Neural cell (in vitro differentiated cells): ENCODE data around the gene MAST4. TPM values are rescaled to one million over a fixed set of nuclear protein-coding genes. Genes with fewer than 3 reads are reported as not detected.
"Not testable (repeated sequence)": the region's sequence is repeated elsewhere in the genome, so short reads cannot be mapped to it uniquely, and the experiment has no call there.

Experiments used
- H2AFZ ChIP-seq: fragments of 200-600, 300-800 bp; sonication (generic), shearing (Covaris generic); 2 replicates; pipeline ENCODE4 v1.6.0; 2014; ENCODE audit warnings: low read depth, mild to moderate bottlenecking, antibody characterized with exemption, low read length, moderate library complexity
- H3F3A ChIP-seq: fragments of 200-600 bp; shearing (Covaris generic); 2 replicates; pipeline ENCODE4 v1.6.1; 2016; ENCODE audit warnings: mild to moderate bottlenecking, moderate library complexity, mixed read lengths, antibody characterized with exemption, low read length; ENCODE audit not compliant: insufficient read depth, poor library complexity, severe bottlenecking
- H3K27ac ChIP-seq: fragments of 200-600, 300-800 bp; sonication (generic), shearing (Covaris generic); 2 replicates; pipeline ENCODE4 v1.5.1; 2014; ENCODE audit warnings: mild to moderate bottlenecking, low read length, moderate library complexity
- H3K27me3 ChIP-seq: fragments of 300-800, 200-600 bp; sonication (generic), shearing (Covaris generic); 2 replicates; pipeline ENCODE4 v1.6.0; 2014; ENCODE audit warnings: mild to moderate bottlenecking, low read depth, low read length, moderate library complexity; ENCODE audit not compliant: insufficient read depth
- H3K36me3 ChIP-seq: fragments of 300-800, 200-600 bp; sonication (generic), shearing (Covaris generic); 2 replicates; pipeline ENCODE4 v1.5.1; 2014; ENCODE audit warnings: mild to moderate bottlenecking, antibody characterized with exemption, low read length, moderate library complexity; ENCODE audit not compliant: insufficient read depth
- H3K4me2 ChIP-seq: fragments of 300-800, 200-600 bp; sonication (generic), shearing (Covaris generic); 2 replicates; pipeline ENCODE4 v1.6.0; 2014; ENCODE audit warnings: mild to moderate bottlenecking, low read length
- H3K4me3 ChIP-seq: fragments of 300-800, 200-600 bp; sonication (generic), shearing (Covaris generic); 2 replicates; pipeline ENCODE4 v1.5.1; 2014; ENCODE audit warnings: mild to moderate bottlenecking, low read length, moderate library complexity
- H3K79me2 ChIP-seq: fragments of 200-600 bp; shearing (Covaris generic); replicated peaks from 2 replicates; pipeline ENCODE4 v1.6.0; 2014; ENCODE audit warnings: mild to moderate bottlenecking, low read length, moderate library complexity; ENCODE audit not compliant: insufficient read depth
- H3K9ac ChIP-seq: fragments of 300-800, 200-600 bp; sonication (generic), shearing (Covaris generic); 2 replicates; pipeline ENCODE4 v1.6.1; 2016; ENCODE audit warnings: mild to moderate bottlenecking, low read length, mixed read lengths
- H3K9me2 ChIP-seq: fragments of 200-600 bp; shearing (Covaris generic); 2 replicates; pipeline ENCODE4 v1.6.1; 2016; ENCODE audit warnings: mild to moderate bottlenecking, low read length, mixed read lengths; ENCODE audit not compliant: insufficient read depth
- H3K9me3 ChIP-seq: fragments of 200-600, 300-800 bp; sonication (generic), shearing (Covaris generic); 2 replicates; pipeline ENCODE4 v1.6.1; 2016; ENCODE audit warnings: mild to moderate bottlenecking, mixed run types, low read length, moderate library complexity, mixed read lengths
- H4K20me1 ChIP-seq: fragments of 200-600 bp; shearing (Covaris generic); 2 replicates; pipeline ENCODE4 v1.6.1; 2016; ENCODE audit warnings: mild to moderate bottlenecking, mixed run types; ENCODE audit not compliant: insufficient read depth
- CTCF ChIP-seq: fragments of 450-650 bp; IDR thresholded peaks from 2 replicates; pipeline ENCODE4 v1.5.1; 2014; ENCODE audit warnings: antibody characterized with exemption, mild to moderate bottlenecking, moderate library complexity; ENCODE audit not compliant: poor library complexity, severe bottlenecking
- MXI1 ChIP-seq: fragments of 450-650 bp; conservative IDR thresholded peaks from 2 replicates; pipeline ENCODE4 v1.6.1; 2014; ENCODE audit warnings: antibody characterized with exemption, mild to moderate bottlenecking; ENCODE audit not compliant: poor library complexity, severe bottlenecking
- POLR2AphosphoS5 ChIP-seq: IDR thresholded peaks from 2 replicates; pipeline ENCODE4 v1.6.1; 2012
- REST ChIP-seq: IDR thresholded peaks from 2 replicates; pipeline ENCODE4 v1.6.1; 2012; ENCODE audit warnings: borderline replicate concordance
- polyA plus RNA-seq: library from polyadenylated mRNA; depleted of rRNA; stranded (reverse); fragments of >200 nt; gene quantifications from 2 replicates; pipeline ENCODE4 v1.2.3, GENCODE V29; 2014

The MAST4 gene
- polyA plus RNA-seq, 1 donor from 2014 or later = 2.3 TPM

- no peaks in the 10 kb centered on the region for H3K79me2 ChIP-seq
- no peak overlapping the region for H3K9ac ChIP-seq
- H2AFZ ChIP-seq = no peak overlapping the region
- H3F3A ChIP-seq = no peaks in the 10 kb centered on the region
- H4K20me1 ChIP-seq = no peaks in the 10 kb centered on the region
- no peak overlapping the region for H3K27ac ChIP-seq
- no peaks in the 10 kb centered on the region for H3K27me3 ChIP-seq
- H3K4me2 ChIP-seq = no peak overlapping the region
- no peaks in the 10 kb centered on the region for H3K9me2 ChIP-seq
- TF ChIP-seq REST (no peak), MXI1 (no peak)
- H3K4me3 ChIP-seq = no peak overlapping the region
- H3K36me3 ChIP-seq = no peaks in the 10 kb centered on the region
- H3K9me3 ChIP-seq = no peaks in the 10 kb centered on the region
Measured at GRCh38 chr5:67168069-67168468, 571.9 kb downstream of the MAST4 start.

- Histone ChIP-seq H3K9me3 (no peaks in the 10 kb centered on the region), H3K27me3 (no peaks in the 10 kb centered on the region), H4K20me1 (no peaks in the 10 kb centered on the region), H3F3A (no peaks in the 10 kb centered on the region), H3K9ac (no peak overlapping the region), H3K36me3 (no peaks in the 10 kb centered on the region), H3K9me2 (no peaks in the 10 kb centered on the region), H3K27ac (no peak overlapping the region), H2AFZ (no peak overlapping the region), H3K4me3 (no peak overlapping the region), H3K4me2 (no peak overlapping the region), H3K79me2 (no peaks in the 10 kb centered on the region)
- TF ChIP-seq POLR2AphosphoS5 (no peak), REST (no peak), CTCF (no peak)
Measured at GRCh38 chr5:67170767-67171166, 574.6 kb downstream of the MAST4 start.

GRCh38 chr5:67173351-67173750 lies 577.2 kb downstream of the MAST4 start:
- not testable (repeated sequence) for H3F3A ChIP-seq, H3K79me2 ChIP-seq, H3K9me2 ChIP-seq, H3K4me2 ChIP-seq, H4K20me1 ChIP-seq, H3K36me3 ChIP-seq, H3K27ac ChIP-seq, H3K4me3 ChIP-seq, H3K9ac ChIP-seq, H3K27me3 ChIP-seq, H3K9me3 ChIP-seq, H2AFZ ChIP-seq
